ENCODE measurements around the gene PYCARD. TPM values are rescaled to one million over a fixed set of nuclear protein-coding genes. Genes with fewer than 3 reads are reported as not detected.

Gene PYCARD
- total and polyA plus RNA-seq, 9 donors = 5.9 to 10.9 (median 8.4) TPM

- no peak overlapping the region for H3K27ac ChIP-seq (ENCODE audit: low read length)
- H3K4me3 ChIP-seq (ENCODE audit: low read length) = no peak overlapping the region
- no peaks in the 10 kb centered on the region for H3K4me1 ChIP-seq (ENCODE audit: control insufficient read depth, insufficient read depth, low read length)
- no peaks in the 10 kb centered on the region for H3K36me3 ChIP-seq (ENCODE audit: control insufficient read depth, insufficient read depth, low read length)
- no peak for DNase-seq
- WGBS (ENCODE audit: insufficient coverage) = 50% methylated on average over 1 of the region's 4 CpGs
- peaks cover 6% of the 10 kb centered on the region for H3K9me3 ChIP-seq (replicated peaks; ENCODE audit: control insufficient read depth, low read depth, low read length)
- peaks cover 2% of the 10 kb centered on the region for H3K27me3 ChIP-seq (ENCODE audit: control insufficient read depth, insufficient read depth, low read length)
Observed at GRCh38 chr16:31238041-31238440, 35.5 kb upstream of the PYCARD start.

- H3K27ac ChIP-seq (ENCODE audit: low read length) = no peak overlapping the region
- 28% methylated on average over 6 of the region's 10 CpGs for WGBS (ENCODE audit: insufficient coverage)
- peaks cover 2% of the 10 kb centered on the region for H3K9me3 ChIP-seq (replicated peaks; ENCODE audit: control insufficient read depth, low read depth, low read length)
- H3K27me3 ChIP-seq (ENCODE audit: control insufficient read depth, insufficient read depth, low read length) = no peaks in the 10 kb centered on the region
- H3K36me3 ChIP-seq (ENCODE audit: control insufficient read depth, insufficient read depth, low read length) = peaks cover 23% of the 10 kb centered on the region
- H3K4me3 ChIP-seq (ENCODE audit: low read length) = no peak overlapping the region
- peaks cover 5% of the 10 kb centered on the region for H3K4me1 ChIP-seq (ENCODE audit: control insufficient read depth, insufficient read depth, low read length)
- DNase-seq = no peak
Observed at GRCh38 chr16:31229501-31229900, 26.9 kb upstream of the PYCARD start.

- WGBS (ENCODE audit: insufficient coverage) = no CpG with 5 or more reads among the region's 4 CpGs
- no peaks in the 10 kb centered on the region for H3K9me3 ChIP-seq (replicated peaks; ENCODE audit: control insufficient read depth, low read depth, low read length)
- H3K27ac ChIP-seq (ENCODE audit: low read length) = no peak overlapping the region
- H3K27me3 ChIP-seq (ENCODE audit: control insufficient read depth, insufficient read depth, low read length) = no peaks in the 10 kb centered on the region
- DNase-seq = no peak
- H3K4me3 ChIP-seq (ENCODE audit: low read length) = no peak overlapping the region
- H3K4me1 ChIP-seq (ENCODE audit: control insufficient read depth, insufficient read depth, low read length) = peaks cover 5% of the 10 kb centered on the region
- H3K36me3 ChIP-seq (ENCODE audit: control insufficient read depth, insufficient read depth, low read length) = peaks cover 30% of the 10 kb centered on the region
Observed at GRCh38 chr16:31228206-31228605, 25.6 kb upstream of the PYCARD start.

GRCh38 chr16:31225193-31225592 is 22.6 kb upstream of the PYCARD start:
- Histone ChIP-seq H3K4me1 (ENCODE audit: control insufficient read depth, insufficient read depth, low read length) (peaks cover 5% of the 10 kb centered on the region), H3K9me3 (replicated peaks; ENCODE audit: control insufficient read depth, low read depth, low read length) (no peaks in the 10 kb centered on the region), H3K27ac (ENCODE audit: low read length) (no peak overlapping the region), H3K27me3 (ENCODE audit: control insufficient read depth, insufficient read depth, low read length) (no peaks in the 10 kb centered on the region), H3K4me3 (ENCODE audit: low read length) (no peak overlapping the region), H3K36me3 (ENCODE audit: control insufficient read depth, insufficient read depth, low read length) (peaks cover 40% of the 10 kb centered on the region)
- WGBS (ENCODE audit: insufficient coverage) = no CpG with 5 or more reads among the region's 3 CpGs
- no peak for DNase-seq

- Histone ChIP-seq H3K9me3 (replicated peaks; ENCODE audit: control insufficient read depth, low read depth, low read length) (no peaks in the 10 kb centered on the region), H3K4me1 (ENCODE audit: control insufficient read depth, insufficient read depth, low read length) (peaks cover 4% of the 10 kb centered on the region), H3K27ac (ENCODE audit: low read length) (no peak overlapping the region), H3K27me3 (ENCODE audit: control insufficient read depth, insufficient read depth, low read length) (peaks cover 2% of the 10 kb centered on the region), H3K4me3 (ENCODE audit: low read length) (no peak overlapping the region), H3K36me3 (ENCODE audit: control insufficient read depth, insufficient read depth, low read length) (peaks cover 42% of the 10 kb centered on the region)
- WGBS (ENCODE audit: insufficient coverage) = 69% methylated on average over 79 of the region's 80 CpGs
- no peak for DNase-seq
Observed at GRCh38 chr16:31224092-31224955, 21.8 kb upstream of the PYCARD start.

- Histone ChIP-seq H3K9me3 (replicated peaks; ENCODE audit: control insufficient read depth, low read depth, low read length) (no peaks in the 10 kb centered on the region), H3K27me3 (ENCODE audit: control insufficient read depth, insufficient read depth, low read length) (peaks cover 9% of the 10 kb centered on the region), H3K27ac (ENCODE audit: low read length) (no peak overlapping the region), H3K4me3 (ENCODE audit: low read length) (no peak overlapping the region), H3K36me3 (ENCODE audit: control insufficient read depth, insufficient read depth, low read length) (peaks cover 46% of the 10 kb centered on the region), H3K4me1 (ENCODE audit: control insufficient read depth, insufficient read depth, low read length) (no peaks in the 10 kb centered on the region)
- WGBS (ENCODE audit: insufficient coverage) = 84% methylated on average over 5 of the region's 5 CpGs
- DNase-seq = no peak
Observed at GRCh38 chr16:31223044-31223443, 20.5 kb upstream of the PYCARD start.

GRCh38 chr16:31221357-31222160 is 19.0 kb upstream of the PYCARD start:
- Histone ChIP-seq H3K27me3 (ENCODE audit: control insufficient read depth, insufficient read depth, low read length) (peaks cover 23% of the 10 kb centered on the region), H3K4me3 (ENCODE audit: low read length) (no peak overlapping the region), H3K9me3 (replicated peaks; ENCODE audit: control insufficient read depth, low read depth, low read length) (no peaks in the 10 kb centered on the region), H3K27ac (ENCODE audit: low read length) (no peak overlapping the region), H3K4me1 (ENCODE audit: control insufficient read depth, insufficient read depth, low read length) (peaks cover 6% of the 10 kb centered on the region), H3K36me3 (ENCODE audit: control insufficient read depth, insufficient read depth, low read length) (peaks cover 49% of the 10 kb centered on the region)
- no peak for DNase-seq
- 79% methylated on average over 11 of the region's 12 CpGs for WGBS (ENCODE audit: insufficient coverage)

GRCh38 chr16:31219154-31219741 is 16.7 kb upstream of the PYCARD start:
- Histone ChIP-seq H3K27me3 (ENCODE audit: control insufficient read depth, insufficient read depth, low read length) (peaks cover 42% of the 10 kb centered on the region), H3K9me3 (replicated peaks; ENCODE audit: control insufficient read depth, low read depth, low read length) (no peaks in the 10 kb centered on the region), H3K4me1 (ENCODE audit: control insufficient read depth, insufficient read depth, low read length) (peaks cover 20% of the 10 kb centered on the region), H3K36me3 (ENCODE audit: control insufficient read depth, insufficient read depth, low read length) (peaks cover 35% of the 10 kb centered on the region), H3K4me3 (ENCODE audit: low read length) (no peak overlapping the region), H3K27ac (ENCODE audit: low read length) (no peak overlapping the region)
- WGBS (ENCODE audit: insufficient coverage) = 89% methylated on average over 7 of the region's 15 CpGs
- no peak for DNase-seq

GRCh38 chr16:31217136-31217530 is 14.6 kb upstream of the PYCARD start:
- H3K4me3 ChIP-seq (ENCODE audit: low read length) = no peak overlapping the region
- H3K36me3 ChIP-seq (ENCODE audit: control insufficient read depth, insufficient read depth, low read length) = peaks cover 23% of the 10 kb centered on the region
- H3K27ac ChIP-seq (ENCODE audit: low read length) = no peak overlapping the region
- no peak for DNase-seq
- peaks cover 30% of the 10 kb centered on the region for H3K4me1 ChIP-seq (ENCODE audit: control insufficient read depth, insufficient read depth, low read length)
- H3K9me3 ChIP-seq (replicated peaks; ENCODE audit: control insufficient read depth, low read depth, low read length) = no peaks in the 10 kb centered on the region
- 30% methylated on average over 2 of the region's 4 CpGs for WGBS (ENCODE audit: insufficient coverage)
- H3K27me3 ChIP-seq (ENCODE audit: control insufficient read depth, insufficient read depth, low read length) = peaks cover 50% of the 10 kb centered on the region

Data from muscle of leg (tissue), 11 donors.